K562 (cell line): ENCODE data around the gene ZNF460. TPM values are rescaled to one million over a fixed set of nuclear protein-coding genes. Genes with fewer than 3 reads are reported as not detected.

Source experiments
- ATAC-seq: fragments of 200-7000 bp; cut with Tn5 transposase; 3 replicates; pipeline ENCODE4 v1.9.1; 2020; ENCODE audit warnings: moderate library complexity
- BruUV-seq: library from RNA; stranded (reverse); fragments of 400-500 nt; replicated peaks from 2 replicates; lab custom pipeline; 2021; lab: Mats Ljungman, UMichigan
- CTCF ChIA-PET: fragments of 300-600 bp; formaldehyde crosslinking; extraction: SDS; loops from one replicate; lab custom pipeline; 2021; ENCODE audit warnings: low intra/inter-chr PET ratio; lab: Yijun Ruan, JAX
- POLR2A ChIA-PET: fragments of 300-600, 350-650 bp; sonication (Branson Sonifier 250); formaldehyde crosslinking; extraction: SDS; loops from one replicate; lab custom pipeline; 2021; ENCODE audit warnings: antibody characterized with exemption, inconsistent platforms; lab: Yijun Ruan, JAX
- DNase-seq, 4 experiments: peaks; one replicate each; pipeline versions ENCODE4 v3.0.0 to v3.0.0-alpha.2; 2011 to 2018; ENCODE audit warnings: low spot score in 3 of 4, mixed read lengths in 3 of 4; ENCODE audit errors: extremely low read depth in 1 of 4
- FAIRE-seq: peaks from 2 replicates; lab custom pipeline; 2011; peaks lifted over from hg19 to GRCh38; lab: Jason Lieb, UNC
- H2AFZ ChIP-seq: 2 replicates; pipeline ENCODE4 v1.6.0; 2011; ENCODE audit warnings: low read depth, low read length, control low read depth, inconsistent platforms
- H3K27ac ChIP-seq: fragments of 200-600 bp; 3 replicates; pipeline ENCODE4 v1.8.0; 2011; ENCODE audit warnings: low read depth, mild to moderate bottlenecking, control low read depth, inconsistent platforms, low read length, moderate library complexity, mixed read lengths; ENCODE audit errors: extremely low read depth
- H3K27me3 ChIP-seq, 2 experiments: fragments of 300-600 bp in 1 of 2; 2 replicates in 1 of 2; 3 replicates in 1 of 2; pipeline versions ENCODE4 v1.6.0 to v1.8.0; 2011; ENCODE audit warnings: inconsistent platforms in 2 of 2, low read length in 2 of 2, mild to moderate bottlenecking in 1 of 2, mixed read lengths in 1 of 2, moderate library complexity in 1 of 2; ENCODE audit not compliant: control insufficient read depth in 2 of 2, insufficient read depth in 2 of 2
- H3K36me3 ChIP-seq: fragments of 300-600 bp; 3 replicates; pipeline ENCODE4 v1.8.0; 2011; ENCODE audit warnings: mild to moderate bottlenecking, low read length, inconsistent platforms; ENCODE audit not compliant: control insufficient read depth, insufficient read depth
- H3K4me1 ChIP-seq, 2 experiments: fragments of 200-600 bp in 1 of 2; replicated peaks in 1 of 2; 2 replicates in 1 of 2; 3 replicates in 1 of 2; pipeline versions ENCODE4 v1.5.1 to v1.8.0; 2011; ENCODE audit warnings: inconsistent platforms in 2 of 2, low read length in 2 of 2, mild to moderate bottlenecking in 1 of 2, mixed read lengths in 1 of 2, moderate library complexity in 1 of 2; ENCODE audit not compliant: control insufficient read depth in 2 of 2, insufficient read depth in 2 of 2
- H3K4me2 ChIP-seq: 2 replicates; pipeline ENCODE4 v1.6.1; 2011; ENCODE audit warnings: low read length, control low read depth, inconsistent platforms, mixed read lengths; ENCODE audit not compliant: insufficient read depth
- H3K4me3 ChIP-seq: fragments of 200-600 bp; sonication (generic), shearing (Covaris generic); 2 replicates; pipeline ENCODE4 v1.5.1; 2016; ENCODE audit warnings: control low read depth, inconsistent platforms
- H3K79me2 ChIP-seq: fragments of 200-600 bp; 3 replicates; pipeline ENCODE4 v1.8.0; 2011; ENCODE audit warnings: low read length, inconsistent platforms; ENCODE audit not compliant: control insufficient read depth, insufficient read depth
- H3K9ac ChIP-seq, 2 experiments: 2 replicates each; pipeline versions ENCODE4 v1.6.0 to v1.6.1; 2011; ENCODE audit warnings: low read depth in 2 of 2, low read length in 2 of 2, control low read depth in 1 of 2, inconsistent platforms in 1 of 2, mild to moderate bottlenecking in 1 of 2, mixed read lengths in 1 of 2; ENCODE audit not compliant: insufficient read depth in 1 of 2
- H3K9me1 ChIP-seq: one replicate; pipeline ENCODE4 v1.6.0; 2011; ENCODE audit warnings: inconsistent platforms, mild to moderate bottlenecking, low read length, moderate library complexity; ENCODE audit not compliant: control insufficient read depth, insufficient read depth
- H3K9me3 ChIP-seq: replicated peaks from 2 replicates; pipeline ENCODE4 v1.5.1; 2011; ENCODE audit warnings: low read depth, low read length, inconsistent platforms; ENCODE audit not compliant: control insufficient read depth, insufficient read depth
- H4K20me1 ChIP-seq: replicated peaks from 2 replicates; pipeline ENCODE4 v1.6.1; 2011; ENCODE audit warnings: low read length, inconsistent platforms, mixed read lengths; ENCODE audit not compliant: control insufficient read depth, insufficient read depth
- CBX1 ChIP-seq: sonication (generic); IDR thresholded peaks from 2 replicates; pipeline ENCODE4 v1.6.1; 2016; ENCODE audit warnings: antibody characterized with exemption, low read depth, mild to moderate bottlenecking
- CTCF ChIP-seq, 3 experiments: IDR thresholded peaks in 2 of 3; conservative IDR thresholded peaks in 1 of 3; 2 replicates each; pipeline ENCODE4 v1.5.1; 2011 to 2012; ENCODE audit warnings: low read length in 3 of 3, mild to moderate bottlenecking in 3 of 3, control low read depth in 2 of 3, improper control_type of control experiment in 1 of 3, inconsistent platforms in 1 of 3, low read depth in 1 of 3, mixed read lengths in 1 of 3, moderate library complexity in 1 of 3; ENCODE audit not compliant: insufficient read depth in 2 of 3
- IRF1 ChIP-seq: sonication (generic); formaldehyde crosslinking; IDR thresholded peaks from 2 replicates; pipeline ENCODE4 v1.8.0; 2022; ENCODE audit warnings: missing genetic modification reagents, mild to moderate bottlenecking, borderline replicate concordance
- KDM1A ChIP-seq, 2 experiments: fragments of 450-650 bp; IDR thresholded peaks; 2 replicates each; pipeline ENCODE4 v1.6.1; 2016; ENCODE audit warnings: mild to moderate bottlenecking in 2 of 2
- NR4A1 ChIP-seq, 2 experiments: fragments of 250-450 bp in 1 of 2; fragments of 450-650 bp in 1 of 2; sonication (Bioruptor Pico) in 1 of 2; IDR thresholded peaks; 2 replicates each; pipeline versions ENCODE4 v1.4.0 to v1.6.1; 2016 to 2020; ENCODE audit warnings: mild to moderate bottlenecking in 2 of 2, missing compliant biosample characterization in 1 of 2, missing genetic modification characterization in 1 of 2, moderate library complexity in 1 of 2
- SREBF1 ChIP-seq: fragments of 150-350 bp; IDR thresholded peaks from 2 replicates; pipeline ENCODE4 v1.6.1; 2014; ENCODE audit warnings: antibody characterized with exemption, low read depth, low read length, borderline replicate concordance
- SRSF3 ChIP-seq: fragments of 200-400 bp; formaldehyde crosslinking; IDR thresholded peaks from 2 replicates; pipeline ENCODE4 v1.6.1; 2016; ENCODE audit warnings: mild to moderate bottlenecking, low read length, moderate library complexity; ENCODE audit not compliant: insufficient read depth
- XRCC3 ChIP-seq: fragments of 450-650 bp; IDR thresholded peaks from 2 replicates; pipeline ENCODE4 v1.6.1; 2017; ENCODE audit warnings: mild to moderate bottlenecking, moderate library complexity
- ZNF3 ChIP-seq: fragments of 250-450 bp; sonication (Bioruptor Pico); IDR thresholded peaks from 2 replicates; pipeline ENCODE4 v1.5.0; 2021; ENCODE audit warnings: mild to moderate bottlenecking, moderate library complexity
- ZNF589 ChIP-seq: fragments of 200-800 bp; sonication (Bioruptor generic); IDR thresholded peaks from 2 replicates; pipeline ENCODE4 v1.6.1; 2016; ENCODE audit warnings: low read depth, missing genetic modification characterization, missing compliant biosample characterization
- ZNF668 ChIP-seq: fragments of 250-450 bp; sonication (Bioruptor Pico); IDR thresholded peaks from 2 replicates; pipeline ENCODE4 v1.8.0; 2022; ENCODE audit warnings: mild to moderate bottlenecking, inconsistent platforms
- ZNF76 ChIP-seq: fragments of 250-450 bp; sonication (Bioruptor Pico); IDR thresholded peaks from 2 replicates; pipeline ENCODE4 v1.4.0; 2020; ENCODE audit warnings: mild to moderate bottlenecking, moderate library complexity, borderline replicate concordance
- ZNF830 ChIP-seq: fragments of 250-450 bp; sonication (Bioruptor Pico); IDR thresholded peaks from 2 replicates; pipeline ENCODE4 v1.5.0; 2021; ENCODE audit warnings: mild to moderate bottlenecking
- WGBS: fragments of 100-300 bp; shearing (Covaris generic); methylation state at CpG from one replicate; pipeline ENCODE4 v1.1.6; 2016; ENCODE audit warnings: low coverage, mixed read lengths; ENCODE audit not compliant: insufficient coverage; ENCODE audit errors: missing lambda C conversion rate; 5-methylcytosine and 5-hydroxymethylcytosine counted together
- in situ Hi-C: fragments of 300-500 bp; cut with MboI; formaldehyde crosslinking; loops from 4 replicates; pipeline ENCODE4 v1.15.0; 2018; ENCODE audit warnings: inconsistent platforms, mixed read lengths
- intact Hi-C: fragments of 100-400 bp; cut with micrococcal nuclease; formaldehyde crosslinking; loops from 2 replicates; pipeline ENCODE4 v1.14.2; 2022
- polyA plus RNA-seq, 8 experiments: library from polyadenylated mRNA; depleted of rRNA in 4 of 8; stranded (reverse) in 5 of 8; unstranded in 3 of 8; fragments of >200 nt; fragmentation: Nextera tagmentation in 2 of 8; fragmentation: Illumina TruSeq in 1 of 8; extraction: Ambion mirVana in 2 of 8; extraction: Trizol in 1 of 8; gene quantifications; 2 replicates each; pipeline versions ENCODE4 v1.2.1 to v1.2.3, GENCODE V29; 2011 to 2014; ENCODE audit warnings: inconsistent platforms in 1 of 8, missing spikeins in 1 of 8
- total RNA-seq, 7 experiments: library from RNA; depleted of rRNA in 6 of 7; stranded (reverse); fragments of >200 nt in 6 of 7; fragmentation: Illumina TruSeq in 2 of 7; extraction: Trizol in 2 of 7; gene quantifications; 2 replicates each; pipeline versions ENCODE4 v1.2.1 to v1.2.3, GENCODE V29; 2011 to 2021; ENCODE audit warnings: low replicate concordance in 1 of 7

ZNF460 gene
- total and polyA plus RNA-seq, 9 of the 15 experiments (the other 6 are each of a cell fraction or from before 2014, with no cell fraction given): 0.45 to 36.2 (median 16.6) TPM

- TF ChIP-seq CTCF (IDR thresholded peaks at IDR 0.05 in 2 of 3, conservative IDR thresholded peaks at IDR 0.05 in 1 of 3; ENCODE audit: insufficient read depth in 2 of 3, low read depth in 1 of 3, low read length in 3 of 3) (no peak), ZNF668 (CRISPR knock-in tag) (no peak), ZNF589 (CRISPR knock-in tag) (no peak), ZNF76 (CRISPR knock-in tag) (no peak)
- TF ChIP-seq, all 486 proteins: peak for 0
Observed at GRCh38 chr19:57231686-57232085, 48.6 kb upstream of the ZNF460 start (continued).

GRCh38 chr19:57233207-57233606, 47.1 kb upstream of the ZNF460 start:
- peaks cover 3% of the 10 kb centered on the region; the same call in 1 of the 2 replicates for H3K9me3 ChIP-seq
- no peak overlapping the region for H3K4me2 ChIP-seq
- WGBS: 0% methylated on average over 1 of the region's 1 CpG
- CTCF ChIA-PET: no interaction called here
- no peak overlapping the region for H2AFZ ChIP-seq
- no peaks in the 10 kb centered on the region for H3K9me1 ChIP-seq
- H3K27ac ChIP-seq: no peak overlapping the region
- no peak overlapping the region for H3K9ac ChIP-seq
- TF ChIP-seq SRSF3 (no peak), ZNF830 (CRISPR knock-in tag) (no peak), ZNF3 (no peak), SREBF1 (no peak), NR4A1 (CRISPR knock-in tag; IDR thresholded peaks at IDR 0.05) (no peak), NR4A1 (tag; IDR thresholded peaks at IDR 0.05) (no peak), IRF1 (CRISPR knock-in tag) (no peak), KDM1A (IDR thresholded peaks at IDR 0.05) (no peak), CBX1 (no peak), XRCC3 (no peak)
- DNase-seq (no peak), FAIRE-seq (no peak), ATAC-seq (no peak)
- peaks cover 0 to 6% of the 10 kb centered on the region in 2 experiments; a peak in 2 of 5 replicates for H3K27me3 ChIP-seq
- POLR2A ChIA-PET: interaction anchor here (0.6 kb wide), 1 partner anchor 201 kb away, joined by 3 read pairs; no protein-coding TSS in a partner anchor
- no peaks in the 10 kb centered on the region for H3K79me2 ChIP-seq
- no peaks in the 10 kb centered on the region for H3K36me3 ChIP-seq
- in situ Hi-C loops: no loop called here
- no peaks in the 10 kb centered on the region for H4K20me1 ChIP-seq
- intact Hi-C loops: no loop called here
- BruUV-seq: no TSS peak
- no peak overlapping the region for H3K4me3 ChIP-seq
- peaks cover 0 to 10% of the 10 kb centered on the region in 2 experiments; a peak in 3 of 5 replicates for H3K4me1 ChIP-seq
